Upper lobe of right lung (tissue), 1 donor: Measurements from ENCODE around the gene C1orf116. TPM values are rescaled to one million over a fixed set of nuclear protein-coding genes. Genes with fewer than 3 reads are reported as not detected.

Experiments
- ATAC-seq: fragments of 200-7000 bp; cut with Tn5 transposase; one replicate; pipeline ENCODE4 v1.9.1; 2020; ENCODE audit warnings: mild to moderate bottlenecking, moderate library complexity
- DNase-seq: peaks from one replicate; pipeline ENCODE4 v3.0.0-alpha.2; 2020
- H3K27ac ChIP-seq: fragments of 200-600 bp; one replicate; pipeline ENCODE4 v1.8.0; 2022
- H3K27me3 ChIP-seq: fragments of 200-600 bp; one replicate; pipeline ENCODE4 v1.8.0; 2022; ENCODE audit warnings: mild to moderate bottlenecking
- H3K36me3 ChIP-seq: fragments of 200-600 bp; one replicate; pipeline ENCODE4 v1.8.0; 2022
- H3K4me1 ChIP-seq: fragments of 200-600 bp; one replicate; pipeline ENCODE4 v1.8.0; 2022
- H3K4me3 ChIP-seq: fragments of 200-600 bp; one replicate; pipeline ENCODE4 v1.8.0; 2022; ENCODE audit warnings: mild to moderate bottlenecking
- H3K9me3 ChIP-seq: fragments of 200-600 bp; one replicate; pipeline ENCODE4 v1.8.0; 2022
- intact Hi-C: fragments of 100-400 bp; cut with DNase I; formaldehyde crosslinking; loops from one replicate; pipeline ENCODE4 v1.11.0; 2022
- total RNA-seq: library from RNA; stranded (reverse); fragmentation: NEBNext Ultra II Directional; extraction: Animal tissue kit (Norgen Biotek cat#: 25700); gene quantifications from one replicate; pipeline ENCODE4 v1.2.1, GENCODE V29; 2021
- TF ChIP-seq, protein P1 (sequence below): fragments of 200-600 bp; IDR thresholded peaks from one replicate; pipeline ENCODE4 v1.8.0; 2022; ENCODE audit warnings: antibody characterized with exemption
- donor health status: DM: no; HTN: yes; CAD: no; lungs with severe emphysema.

Gene C1orf116
- total RNA-seq, 1 donor from 2014 or later: 128 TPM

DNA sequence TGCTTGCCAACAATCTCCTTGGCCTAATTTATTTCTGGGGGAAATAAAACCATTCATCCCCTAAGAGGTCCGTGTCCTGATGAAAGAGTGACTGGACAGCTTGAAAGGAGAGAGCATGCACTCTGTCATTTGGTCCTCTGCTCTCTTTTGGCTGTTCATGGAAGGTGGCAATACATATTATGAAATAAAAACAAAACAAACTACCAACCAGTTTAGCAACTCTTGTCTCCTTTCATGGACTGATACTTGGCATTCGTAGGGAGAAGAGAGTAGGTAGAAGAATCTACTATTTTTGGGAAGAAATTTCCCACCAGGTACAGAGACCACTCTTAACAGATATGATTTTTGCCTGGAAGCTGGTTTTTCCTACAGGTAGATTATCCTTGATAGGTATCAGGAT is 746 bp upstream of the C1orf116 start:
- Histone ChIP-seq H3K9me3 (no peaks in the 10 kb centered on the region), H3K36me3 (no peaks in the 10 kb centered on the region), H3K27me3 (peaks cover 5% of the 10 kb centered on the region), H3K4me1 (no peaks in the 10 kb centered on the region), H3K4me3 (no peak overlapping the region), H3K27ac (no peak overlapping the region)
- DNase-seq (no peak), ATAC-seq (no peak)
- intact Hi-C loops: no loop called here
- TF ChIP-seq, protein P1, sequence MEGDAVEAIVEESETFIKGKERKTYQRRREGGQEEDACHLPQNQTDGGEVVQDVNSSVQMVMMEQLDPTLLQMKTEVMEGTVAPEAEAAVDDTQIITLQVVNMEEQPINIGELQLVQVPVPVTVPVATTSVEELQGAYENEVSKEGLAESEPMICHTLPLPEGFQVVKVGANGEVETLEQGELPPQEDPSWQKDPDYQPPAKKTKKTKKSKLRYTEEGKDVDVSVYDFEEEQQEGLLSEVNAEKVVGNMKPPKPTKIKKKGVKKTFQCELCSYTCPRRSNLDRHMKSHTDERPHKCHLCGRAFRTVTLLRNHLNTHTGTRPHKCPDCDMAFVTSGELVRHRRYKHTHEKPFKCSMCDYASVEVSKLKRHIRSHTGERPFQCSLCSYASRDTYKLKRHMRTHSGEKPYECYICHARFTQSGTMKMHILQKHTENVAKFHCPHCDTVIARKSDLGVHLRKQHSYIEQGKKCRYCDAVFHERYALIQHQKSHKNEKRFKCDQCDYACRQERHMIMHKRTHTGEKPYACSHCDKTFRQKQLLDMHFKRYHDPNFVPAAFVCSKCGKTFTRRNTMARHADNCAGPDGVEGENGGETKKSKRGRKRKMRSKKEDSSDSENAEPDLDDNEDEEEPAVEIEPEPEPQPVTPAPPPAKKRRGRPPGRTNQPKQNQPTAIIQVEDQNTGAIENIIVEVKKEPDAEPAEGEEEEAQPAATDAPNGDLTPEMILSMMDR: no peak

DNA sequence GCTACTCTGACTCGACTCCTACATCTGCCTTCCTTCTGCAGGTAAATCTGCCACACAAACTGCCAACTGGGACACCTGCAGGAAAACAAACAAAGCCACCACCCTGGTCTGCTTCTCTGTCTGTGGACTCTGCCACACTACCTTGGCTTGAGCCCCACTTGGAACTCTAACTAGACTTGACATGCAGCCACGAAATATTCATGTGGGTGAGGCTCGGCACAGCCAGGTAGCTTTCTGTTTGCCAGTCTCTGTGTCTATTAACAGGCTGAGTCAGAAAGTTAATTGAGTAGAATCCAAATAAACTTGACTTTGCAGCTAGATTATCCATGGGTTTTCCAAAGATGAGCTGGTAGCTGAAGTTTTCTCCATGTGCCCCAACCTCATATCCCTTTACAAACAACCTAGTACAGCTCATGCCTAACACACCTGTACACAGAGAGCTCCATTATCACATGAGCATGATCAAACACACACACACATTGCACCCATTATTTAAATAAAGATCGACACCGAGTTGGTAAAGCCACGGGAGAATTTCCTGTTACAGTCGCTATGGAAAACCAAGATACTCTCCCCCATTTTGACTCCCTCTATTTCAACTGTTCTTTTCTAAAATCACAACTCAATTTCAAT is 808 bp downstream of the C1orf116 start:
- Histone ChIP-seq H3K9me3 (no peaks in the 10 kb centered on the region), H3K27me3 (peaks cover 5% of the 10 kb centered on the region), H3K36me3 (no peaks in the 10 kb centered on the region), H3K4me3 (peak overlapping the region; percentile 47), H3K4me1 (no peaks in the 10 kb centered on the region), H3K27ac (peak overlapping the region; percentile 81)
- TF ChIP-seq, protein P1: no peak
- intact Hi-C loops: no loop called here
- DNase-seq (no peak), ATAC-seq (peak; percentile 3)

DNA sequence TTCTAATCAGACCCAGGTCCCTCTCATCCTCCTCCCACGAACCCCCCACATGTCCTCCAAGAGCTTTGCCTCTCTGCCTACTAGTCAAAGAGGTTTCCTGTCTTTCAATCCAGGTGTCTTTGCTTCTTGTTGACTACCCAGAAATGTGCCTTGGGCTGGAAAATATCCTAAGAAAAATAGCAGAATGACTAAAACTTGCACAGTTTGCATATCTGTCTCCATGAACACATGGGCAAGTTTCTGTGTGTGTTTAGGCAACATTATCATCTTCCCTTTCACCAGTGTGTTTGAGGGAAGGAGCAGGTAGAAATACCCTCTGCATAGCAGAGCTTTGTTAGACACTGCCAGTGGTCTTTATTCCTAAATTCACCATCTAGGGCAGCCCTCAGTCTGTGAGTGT is 1.5 kb downstream of the C1orf116 start:
- Histone ChIP-seq H3K27ac (peak overlapping the region; percentile 81), H3K4me3 (peak overlapping the region; percentile 47), H3K4me1 (peaks cover 4% of the 10 kb centered on the region), H3K36me3 (no peaks in the 10 kb centered on the region), H3K27me3 (peaks cover 5% of the 10 kb centered on the region), H3K9me3 (no peaks in the 10 kb centered on the region)
- DNase-seq (no peak), ATAC-seq (no peak)
- TF ChIP-seq, protein P1: no peak
- intact Hi-C loops: no loop called here

DNA sequence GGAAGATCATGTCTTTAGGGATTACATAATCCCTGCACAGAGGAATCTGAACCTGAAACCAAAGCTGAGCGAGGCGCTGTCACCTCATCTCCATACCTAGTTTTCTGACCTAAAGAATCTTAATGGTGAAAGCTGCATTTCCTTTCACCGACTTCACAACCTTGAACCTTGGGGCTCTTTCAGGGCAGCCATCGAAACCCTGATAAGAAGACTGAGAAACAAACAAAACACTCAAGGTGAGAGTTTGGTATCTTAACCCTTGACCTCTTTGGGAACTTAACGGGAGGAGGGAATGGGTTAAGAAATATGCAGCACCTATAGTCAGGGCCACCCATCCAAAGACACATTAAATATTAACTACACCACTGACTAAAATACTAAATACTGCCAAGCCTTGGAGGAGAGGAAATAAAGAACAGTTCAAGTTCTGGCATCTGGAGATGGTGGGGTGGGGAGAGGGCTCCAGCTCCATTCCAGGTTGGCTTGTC is 2.0 kb downstream of the C1orf116 start:
- Histone ChIP-seq H3K4me3 (peak overlapping the region; percentile 47), H3K27me3 (peaks cover 2% of the 10 kb centered on the region), H3K27ac (peak overlapping the region; percentile 81), H3K36me3 (no peaks in the 10 kb centered on the region), H3K4me1 (peaks cover 7% of the 10 kb centered on the region), H3K9me3 (no peaks in the 10 kb centered on the region)
- ATAC-seq (peak; percentile 23), DNase-seq (no peak)
- intact Hi-C loops: no loop called here
- TF ChIP-seq, protein P1: no peak

DNA sequence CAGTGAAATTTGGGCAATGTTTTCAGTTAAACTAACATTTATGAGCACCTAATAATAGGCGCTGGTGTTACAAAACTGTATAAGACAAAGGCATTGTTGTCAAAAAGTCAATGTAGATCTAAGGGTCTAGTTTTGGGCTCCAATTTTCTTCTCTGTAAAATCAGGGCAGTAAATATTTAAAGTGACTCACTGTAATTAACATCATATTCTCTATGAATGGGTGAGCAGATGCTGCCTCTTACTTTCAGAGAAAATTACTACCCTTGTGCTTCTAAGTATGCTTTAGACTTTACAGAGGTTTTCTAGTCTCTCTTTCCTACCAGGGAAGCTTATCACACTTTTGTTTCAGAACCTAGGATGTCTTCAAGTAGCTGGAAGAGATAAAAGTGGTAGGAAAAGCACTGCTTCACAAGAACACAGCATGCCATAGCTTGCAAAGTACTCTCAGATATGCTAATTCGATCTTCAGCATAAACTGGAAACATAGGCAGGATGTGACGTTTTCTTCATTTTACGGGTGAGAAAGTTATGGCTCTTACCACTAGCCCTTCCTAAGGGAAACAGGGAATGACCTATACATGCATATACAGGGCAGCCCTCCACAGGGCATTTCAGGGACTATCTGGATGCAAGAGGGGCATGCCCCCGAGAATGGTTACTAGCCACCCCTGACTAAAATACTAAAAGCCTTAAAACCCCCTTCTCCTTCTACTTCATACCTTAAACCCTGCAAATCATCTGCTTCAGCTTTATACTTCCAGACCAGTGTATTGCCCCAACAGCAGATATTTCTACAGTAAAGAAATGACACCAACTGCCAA is 2.6 kb downstream of the C1orf116 start:
- H3K36me3 ChIP-seq: no peaks in the 10 kb centered on the region
- peak overlapping the region; percentile 81 for H3K27ac ChIP-seq
- H3K9me3 ChIP-seq: no peaks in the 10 kb centered on the region
- peaks cover 13% of the 10 kb centered on the region for H3K4me1 ChIP-seq
- H3K4me3 ChIP-seq: peak overlapping the region; percentile 47
- DNase-seq (no peak), ATAC-seq (peak; percentile 7)
- intact Hi-C loops: no loop called here
- TF ChIP-seq, protein P1: no peak
- no peaks in the 10 kb centered on the region for H3K27me3 ChIP-seq
